ENCODE data around the gene TXNIP.

The TXNIP gene

DNA sequence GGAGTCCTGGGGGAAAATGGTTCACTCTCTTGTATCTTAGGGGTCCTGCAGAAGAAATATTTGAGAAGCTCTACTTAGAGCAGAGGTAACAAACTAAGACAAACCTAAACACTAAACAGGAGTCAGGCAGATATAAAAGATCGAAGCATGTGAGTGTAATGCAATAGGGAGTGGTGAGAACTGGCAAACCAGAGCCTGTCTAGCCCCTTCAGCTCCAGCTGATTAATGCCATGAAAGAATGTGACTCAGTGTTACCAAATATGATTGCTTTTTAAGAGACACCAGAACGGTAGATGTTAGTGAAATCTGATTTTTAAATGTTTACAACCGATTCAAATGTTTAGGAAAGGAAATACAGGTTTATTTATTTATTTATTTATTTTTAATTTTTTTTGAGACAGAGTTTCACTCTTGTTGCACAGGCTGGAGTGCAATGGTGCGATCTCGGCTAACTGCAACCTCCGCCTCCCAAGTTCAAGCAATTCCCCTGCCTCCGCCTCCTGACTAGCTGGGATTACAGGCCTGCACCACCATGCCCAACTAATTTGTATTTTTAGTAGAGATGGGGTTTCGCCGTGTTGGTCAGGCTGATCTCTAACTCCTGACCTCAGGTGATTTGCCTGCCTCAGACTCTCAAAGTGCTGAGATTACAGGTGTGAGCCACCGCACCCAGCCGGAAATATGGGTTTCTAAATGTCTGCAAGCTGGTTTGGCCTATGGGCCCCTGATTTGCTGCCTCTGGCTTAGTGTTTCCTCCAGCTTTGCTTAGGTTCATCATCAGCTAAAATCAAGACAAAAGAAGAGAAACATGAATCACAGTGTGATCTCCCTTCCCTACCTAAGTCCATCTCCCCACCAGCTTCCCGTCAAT lies 12.2 kb downstream of the TXNIP start:
- no peak for DNase-seq

DNA sequence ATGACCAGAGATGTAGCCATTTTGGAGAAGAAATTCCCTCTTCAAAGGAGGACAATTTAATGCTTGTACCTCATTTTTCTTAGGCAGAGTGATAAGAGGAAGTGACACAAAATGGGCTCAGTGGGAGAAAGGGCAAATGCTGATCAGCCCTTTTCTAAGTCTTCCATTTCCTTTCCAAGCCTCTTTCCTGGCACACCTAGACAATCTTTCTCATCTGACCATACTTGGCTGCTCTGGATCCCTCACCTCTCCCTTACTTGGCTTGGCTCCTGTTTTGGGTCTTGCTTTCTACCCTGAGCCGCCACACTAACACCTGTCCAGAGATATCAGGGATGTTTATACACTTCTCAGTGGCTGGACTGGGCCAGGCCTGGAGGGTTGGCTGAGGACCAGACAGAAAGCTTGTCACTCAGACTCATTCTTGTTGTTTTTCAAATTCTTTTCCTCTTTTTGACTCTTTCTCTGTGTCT lies 13.1 kb downstream of the TXNIP start:
- DNase-seq: no peak

DNA sequence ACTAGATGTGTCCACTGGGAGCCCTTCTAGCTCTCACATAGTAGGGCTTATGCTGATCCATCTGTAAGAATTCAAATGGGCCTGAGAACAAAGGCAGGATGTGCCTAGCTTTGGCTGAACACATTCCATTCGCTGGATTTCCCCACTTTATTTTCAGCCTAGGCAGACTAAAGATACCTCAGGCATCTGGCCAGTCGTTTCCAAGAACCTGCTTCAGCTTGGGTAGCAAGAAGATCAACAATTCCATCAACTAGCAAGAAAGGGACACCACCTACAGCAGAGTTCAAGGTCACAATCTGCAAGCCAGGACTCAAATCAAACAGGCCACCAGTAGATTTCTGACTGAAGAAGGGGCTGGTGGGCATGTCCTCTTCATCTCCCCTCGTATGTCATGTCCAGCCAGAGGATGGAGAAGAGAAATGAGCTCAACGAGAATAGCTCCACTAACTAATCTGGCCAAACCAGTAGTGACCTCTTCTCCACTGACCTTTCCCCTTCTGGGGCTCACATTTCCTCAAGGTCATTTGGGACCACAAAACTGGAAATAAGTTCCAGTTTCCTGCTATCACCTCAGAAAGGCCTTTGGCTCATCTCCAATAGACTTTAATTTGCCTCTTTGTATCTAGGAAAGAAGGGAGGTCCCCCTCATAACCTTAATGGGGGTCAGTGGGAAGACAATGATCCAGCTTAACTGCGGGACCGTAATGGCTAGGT lies 14.2 kb downstream of the TXNIP start:
- no peak for DNase-seq

DNA sequence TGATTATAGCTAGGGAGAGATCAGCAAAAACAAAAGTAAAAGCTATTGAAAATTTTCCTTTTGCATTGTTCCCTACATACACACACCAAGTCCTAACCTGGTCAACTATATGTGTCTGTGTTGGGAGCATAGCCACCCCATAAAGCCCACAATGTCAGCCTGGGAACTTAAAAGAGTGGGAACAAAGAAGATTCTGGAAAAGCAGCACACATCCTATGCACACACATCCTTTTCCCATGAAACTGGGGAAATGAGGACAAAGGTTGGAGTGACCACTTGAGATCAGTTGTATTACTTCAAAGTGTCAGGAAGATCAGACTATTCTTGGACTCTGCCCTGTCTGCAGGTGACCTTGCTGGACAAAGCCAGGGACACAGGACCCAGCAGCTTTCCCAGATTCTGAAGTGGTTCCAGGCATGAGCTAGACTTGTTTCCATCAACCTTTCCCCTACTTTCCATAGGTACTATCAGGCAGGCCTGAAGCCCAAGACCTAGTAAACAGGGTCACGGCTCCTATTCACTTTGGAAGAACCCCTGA lies 15.9 kb downstream of the TXNIP start:
- no peak for DNase-seq

- DNase-seq: no peak
Observed at GRCh38 chr1:145979746-145980456, 16.5 kb downstream of the TXNIP start.

DNA sequence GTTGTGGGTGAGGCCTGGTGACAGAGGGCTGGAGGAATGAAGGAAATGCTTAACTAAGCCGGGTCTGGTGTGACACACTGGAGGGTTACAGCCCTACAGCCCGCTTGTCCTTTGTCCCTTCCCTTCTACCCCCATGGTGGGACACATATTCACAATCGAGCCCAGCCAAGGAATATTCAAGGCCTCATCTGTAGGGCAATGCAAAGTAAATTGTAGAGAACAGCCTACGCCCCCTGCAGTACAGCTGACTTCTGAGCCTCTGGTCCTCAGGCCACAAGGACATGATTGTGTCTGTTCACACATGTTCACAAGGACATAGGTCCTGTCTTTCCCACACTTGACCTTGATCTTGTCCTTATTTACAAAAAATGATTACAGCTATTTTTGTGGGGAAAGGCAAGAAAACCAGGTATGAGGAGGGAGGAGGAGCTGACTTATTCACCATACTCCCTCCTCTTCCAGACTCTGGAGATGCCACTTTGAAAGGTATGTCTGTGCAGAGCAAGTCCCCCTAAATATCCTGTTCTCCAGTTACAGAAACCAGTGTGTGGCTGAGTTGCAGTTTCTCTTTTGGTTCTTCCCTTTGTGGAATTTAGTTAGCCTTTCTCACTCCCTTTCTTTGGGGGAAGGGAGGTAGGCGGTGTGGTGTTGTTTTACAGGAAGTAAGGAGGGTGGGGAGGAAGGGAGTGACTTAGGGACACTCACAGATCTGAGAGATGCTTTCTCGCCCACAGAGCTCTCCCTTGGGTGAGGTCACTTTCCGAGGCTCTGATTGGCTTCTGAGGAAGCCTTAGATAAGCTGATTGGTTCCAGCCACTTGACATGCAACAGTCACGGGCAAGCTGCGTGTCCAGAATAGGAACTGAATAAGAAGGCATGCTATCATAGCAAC lies 17.3 kb downstream of the TXNIP start:
- DNase-seq: peak; percentile 72 to 73

GRCh38 chr1:145978471-145978853 lies 17.9 kb downstream of the TXNIP start:
- DNase-seq: no peak

DNA sequence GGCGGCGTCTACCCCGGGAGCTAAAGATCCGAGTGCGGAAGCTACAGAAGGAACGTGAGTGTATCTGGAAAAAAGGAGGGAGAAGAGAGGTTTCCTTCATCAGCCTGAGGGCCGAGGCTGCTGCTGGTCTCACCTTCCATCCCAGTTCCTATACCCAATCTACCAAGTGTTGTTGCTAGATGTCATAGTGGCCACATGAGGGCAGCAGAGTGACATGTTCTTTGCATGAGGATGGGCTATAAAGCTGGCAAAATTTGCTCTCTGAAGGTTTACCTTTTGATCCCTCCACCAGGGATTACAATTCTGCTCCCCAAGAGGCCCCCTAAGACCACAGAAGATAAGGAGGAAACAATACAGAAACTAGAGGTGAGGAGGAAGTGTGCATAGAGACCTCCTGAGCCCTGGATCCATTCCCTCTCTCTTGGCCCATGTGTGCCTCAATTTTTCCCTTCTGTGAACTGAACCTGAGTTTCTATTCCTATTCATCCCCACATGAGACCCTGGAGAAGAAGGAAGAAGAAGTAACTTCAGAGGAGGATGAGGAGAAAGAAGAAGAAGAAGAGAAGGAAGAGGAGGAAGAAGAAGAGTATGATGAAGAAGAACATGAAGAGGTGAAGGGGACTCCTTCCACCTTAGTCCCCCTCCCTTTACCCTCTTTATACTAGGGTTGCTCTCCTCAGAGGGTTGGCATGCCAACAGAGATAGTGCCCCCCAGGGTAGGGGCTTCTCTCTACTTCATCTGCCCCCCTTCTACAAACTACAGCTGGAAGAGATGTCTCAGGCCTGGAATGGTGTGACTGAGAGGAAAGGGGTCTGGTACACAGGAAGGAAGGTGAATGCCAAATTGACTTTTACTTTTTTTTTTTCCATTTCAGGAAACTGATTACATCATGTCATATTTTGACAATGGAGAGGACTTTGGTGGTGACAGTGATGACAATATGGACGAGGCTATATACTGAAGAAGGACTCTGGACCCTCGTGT lies 18.6 kb downstream of the TXNIP start:
- peak; percentile 70 to 74 for DNase-seq

- DNase-seq: no peak
Observed at GRCh38 chr1:145977016-145977415, 19.4 kb downstream of the TXNIP start.

DNA sequence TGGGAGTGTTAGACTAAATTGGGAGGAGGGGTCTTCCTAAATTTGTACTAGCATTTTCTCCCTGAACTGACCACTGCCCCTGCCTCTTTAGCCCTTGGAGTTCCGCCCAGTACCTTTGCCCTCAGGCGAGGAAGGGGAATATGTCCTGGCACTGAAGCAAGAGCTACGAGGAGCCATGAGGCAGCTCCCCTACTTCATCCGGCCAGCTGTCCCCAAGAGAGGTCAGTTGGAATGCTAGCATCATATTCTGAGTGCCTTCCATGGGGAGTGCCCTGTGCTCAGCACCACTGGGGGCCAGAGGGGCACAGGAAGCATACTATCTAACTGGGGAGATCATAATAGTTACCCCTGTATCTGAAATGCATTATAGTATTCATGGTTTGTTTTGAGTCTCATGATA lies 21.2 kb downstream of the TXNIP start:
- no peak for DNase-seq

GRCh38 chr1:145974721-145975120 lies 21.7 kb downstream of the TXNIP start:
- no peak for DNase-seq

DNA sequence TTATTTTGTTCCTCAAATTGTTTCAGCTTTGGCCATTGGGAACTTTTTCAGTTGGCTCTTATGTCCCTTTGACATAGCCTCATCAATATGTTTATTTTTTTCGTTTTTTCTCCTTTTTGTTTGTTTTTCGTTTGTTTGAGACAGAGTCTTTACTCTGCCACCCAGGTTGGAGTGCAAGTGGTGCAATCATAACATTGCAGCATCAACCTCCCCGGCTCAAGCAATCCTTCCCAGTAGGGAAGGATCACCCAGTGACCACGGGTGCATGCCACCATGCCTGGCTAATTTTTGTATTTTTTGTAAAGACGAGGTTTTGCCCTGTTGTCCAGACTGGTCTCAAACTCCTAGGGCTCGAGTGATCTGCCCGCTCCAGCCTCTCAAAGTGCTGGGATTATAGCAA lies 23.8 kb downstream of the TXNIP start:
- no peak for DNase-seq

DNA sequence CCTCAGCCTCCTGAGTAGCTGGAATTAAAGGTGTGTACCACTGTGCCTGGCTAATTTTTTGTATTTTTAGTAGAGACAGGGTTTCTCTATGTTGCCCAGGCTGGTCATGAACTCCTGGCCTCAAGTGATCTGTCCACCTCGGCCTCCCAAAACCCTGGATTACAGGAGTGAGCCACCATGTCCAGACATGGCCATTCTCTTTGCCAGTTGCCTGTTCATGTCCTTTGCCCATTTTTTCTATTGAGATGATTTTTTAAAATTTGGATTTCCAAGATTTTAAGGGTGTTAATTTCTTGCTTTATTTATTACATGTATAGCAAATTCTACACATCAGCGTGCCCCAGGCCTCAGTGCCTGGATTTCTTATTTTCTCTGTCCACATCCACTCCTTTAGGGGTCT lies 29.1 kb downstream of the TXNIP start:
- no peak for DNase-seq

- no peak for DNase-seq
Observed at GRCh38 chr1:145965119-145965744, 31.1 kb downstream of the TXNIP start.

- peak; percentile 86 to 90 for DNase-seq
Observed at GRCh38 chr1:145964328-145965118, 31.9 kb downstream of the TXNIP start, which contains the start of the genes ANKRD34A and POLR3GL. Gene ANKRD34A, minus strand, starts transcription at chr1:145964575. Its CDS starts 2,816 bp downstream, at chr1:145961759. Gene POLR3GL, plus strand, starts transcription at chr1:145964690. Its CDS starts 10,176 bp downstream, at chr1:145974866.

DNA sequence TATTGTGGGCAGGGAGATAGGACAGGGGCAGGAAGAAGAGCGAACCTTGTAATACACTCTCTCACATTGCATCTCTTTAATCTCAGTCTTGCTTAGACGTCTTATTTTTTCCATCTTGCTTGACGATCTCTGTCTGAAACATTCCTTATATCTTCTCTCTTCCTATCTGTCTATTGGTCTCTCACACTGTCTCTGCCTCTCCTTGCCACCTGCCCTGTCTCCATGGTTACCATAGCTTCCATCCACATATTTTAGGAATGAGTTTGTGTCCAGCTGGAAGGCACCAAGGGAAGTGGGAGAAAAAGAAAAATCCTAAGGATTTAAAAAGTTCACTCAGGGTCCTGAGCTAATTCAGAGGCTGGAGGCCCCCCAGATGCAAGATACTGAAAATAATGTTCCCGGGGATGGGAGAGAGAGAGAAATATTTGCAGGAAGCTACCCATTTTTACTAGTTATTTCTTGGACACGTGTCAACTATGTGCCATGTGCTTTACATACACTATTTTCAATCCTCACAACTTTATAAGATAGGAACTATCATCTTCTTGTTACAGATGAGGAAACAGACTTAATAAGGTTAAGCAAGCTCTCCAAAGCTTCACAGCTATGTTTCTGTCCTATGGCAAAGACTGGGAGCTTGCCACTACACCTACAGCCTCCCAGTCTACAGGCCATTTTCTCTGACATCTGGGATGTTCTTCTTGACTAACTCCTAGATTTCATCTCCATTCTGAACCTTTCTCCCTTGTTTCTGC lies 32.9 kb downstream of the TXNIP start:
- DNase-seq: no peak

DNA sequence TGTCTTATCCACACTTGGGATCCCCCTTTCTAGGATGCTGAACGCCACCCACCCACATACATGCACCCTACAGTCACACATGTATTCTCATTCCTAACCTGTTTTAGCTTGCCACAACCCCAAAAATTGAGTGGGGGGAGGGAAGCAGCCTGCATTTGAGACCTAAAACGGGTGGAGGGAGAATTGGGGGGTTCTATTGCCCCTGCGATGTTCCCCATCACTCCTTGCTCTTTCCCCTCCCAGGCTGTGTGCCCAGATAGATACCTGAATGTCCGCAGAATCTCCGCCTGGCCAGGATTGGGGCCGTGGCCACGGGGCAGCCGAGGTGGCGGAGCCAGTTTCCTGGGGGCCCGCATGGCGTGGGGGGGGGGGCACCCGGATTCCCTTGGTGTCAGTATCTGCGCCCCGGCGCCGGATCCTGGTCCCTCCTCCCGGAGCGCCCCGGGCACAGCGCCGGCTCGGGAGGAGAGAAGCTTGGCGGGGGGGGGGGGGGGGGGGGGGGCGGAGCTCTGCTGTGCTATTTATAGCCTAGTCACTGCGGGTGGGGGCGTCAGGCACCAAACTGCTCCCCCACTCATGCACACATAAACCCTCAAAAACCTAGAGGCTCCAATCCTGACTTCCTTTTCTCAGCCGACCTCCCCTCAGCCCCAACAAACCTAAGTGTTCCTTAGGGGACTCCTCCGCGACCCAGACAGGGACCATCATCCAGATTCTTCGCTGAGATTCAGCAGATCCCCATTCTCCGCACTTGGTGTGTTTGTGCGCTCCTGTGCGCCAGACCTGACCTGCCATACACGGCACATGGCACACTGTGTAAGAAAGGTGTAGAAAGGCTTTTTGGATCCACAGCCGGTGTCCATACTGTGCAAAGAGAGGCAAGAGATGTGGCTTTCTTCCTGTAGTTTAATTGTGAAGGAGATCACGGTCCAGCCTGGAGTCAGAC lies 33.9 kb downstream of the TXNIP start:
- DNase-seq: peak in 1 of 2 donors; percentile 44

Data from activated CD4-positive, alpha-beta T cell treated with anti-CD3 and anti-CD28 coated beads for 4 hours (primary cell).